ENCODE measurements around the gene THOC3. TPM values are rescaled to one million over a fixed set of nuclear protein-coding genes. Genes with fewer than 3 reads are reported as not detected.
"Not testable (repeated sequence)": the region's sequence is repeated elsewhere in the genome, so short reads cannot be mapped to it uniquely, and the experiment has no call there.

The THOC3 gene
- total RNA-seq, 1 experiment from 2014 or later = 83.7 TPM

DNA sequence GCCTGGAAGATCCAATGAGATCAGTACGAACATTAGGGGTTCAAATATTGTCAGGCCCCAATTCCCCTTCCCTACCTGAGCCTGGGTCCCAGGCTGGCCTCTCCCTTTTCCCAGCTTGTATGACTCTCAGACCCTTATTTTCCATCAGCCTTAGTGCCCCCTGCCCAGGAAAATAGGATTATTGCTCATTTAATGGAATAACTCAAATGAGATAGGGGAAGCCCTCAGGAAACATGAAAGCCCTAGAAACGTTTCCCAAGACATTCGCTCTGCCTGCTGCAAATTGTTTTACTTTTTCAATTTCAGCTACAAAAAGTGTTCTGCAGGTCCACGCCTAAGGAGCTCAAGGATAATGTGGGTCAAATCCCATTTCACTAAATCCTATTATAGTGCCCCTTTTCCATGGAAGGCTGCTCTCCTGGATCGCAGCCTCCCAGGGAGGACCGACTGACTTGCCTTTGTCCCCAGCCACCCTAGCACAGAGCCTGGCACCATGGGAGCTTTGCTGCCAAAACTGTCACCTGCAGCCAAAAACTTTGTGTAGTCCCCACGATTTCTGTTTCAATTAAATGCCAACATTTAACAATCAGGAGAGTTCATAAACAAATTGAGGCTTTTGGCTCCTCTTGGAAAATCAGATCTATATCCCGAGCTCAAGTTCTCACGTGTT lies 46.9 kb downstream of the THOC3 start:
- Histone ChIP-seq H3K4me2 (no peak overlapping the region), H3K27ac (no peak overlapping the region), H3K9me3 (ENCODE audit: insufficient read depth, low read depth) (no peaks in the 10 kb centered on the region), H3F3A (ENCODE audit: insufficient read depth, low read depth) (peaks cover 4% of the 10 kb centered on the region; the same call in 1 of the 2 replicates), H3K4me3 (no peak overlapping the region), H3K79me2 (ENCODE audit: low read depth) (no peaks in the 10 kb centered on the region), H3K9me2 (ENCODE audit: insufficient read depth) (no peaks in the 10 kb centered on the region), H2AFZ (no peak overlapping the region), H3K27me3 (ENCODE audit: insufficient read depth, low read depth) (no peaks in the 10 kb centered on the region), H3K4me1 (replicated peaks; ENCODE audit: insufficient read depth) (no peaks in the 10 kb centered on the region; the same call in 1 of the 2 replicates), H4K20me1 (ENCODE audit: insufficient read depth) (no peaks in the 10 kb centered on the region), H3K36me3 (ENCODE audit: low read depth) (no peaks in the 10 kb centered on the region)
- BruUV-seq (replicated peaks) = no TSS peak
- ChIA-PET CTCF (no interaction called here), POLR2A (ENCODE audit: unreplicated experiment) (no interaction called here)
- intact Hi-C loops (cut with micrococcal nuclease; ENCODE audit: unreplicated experiment) = no loop called here
- TF ChIP-seq, protein P1, sequence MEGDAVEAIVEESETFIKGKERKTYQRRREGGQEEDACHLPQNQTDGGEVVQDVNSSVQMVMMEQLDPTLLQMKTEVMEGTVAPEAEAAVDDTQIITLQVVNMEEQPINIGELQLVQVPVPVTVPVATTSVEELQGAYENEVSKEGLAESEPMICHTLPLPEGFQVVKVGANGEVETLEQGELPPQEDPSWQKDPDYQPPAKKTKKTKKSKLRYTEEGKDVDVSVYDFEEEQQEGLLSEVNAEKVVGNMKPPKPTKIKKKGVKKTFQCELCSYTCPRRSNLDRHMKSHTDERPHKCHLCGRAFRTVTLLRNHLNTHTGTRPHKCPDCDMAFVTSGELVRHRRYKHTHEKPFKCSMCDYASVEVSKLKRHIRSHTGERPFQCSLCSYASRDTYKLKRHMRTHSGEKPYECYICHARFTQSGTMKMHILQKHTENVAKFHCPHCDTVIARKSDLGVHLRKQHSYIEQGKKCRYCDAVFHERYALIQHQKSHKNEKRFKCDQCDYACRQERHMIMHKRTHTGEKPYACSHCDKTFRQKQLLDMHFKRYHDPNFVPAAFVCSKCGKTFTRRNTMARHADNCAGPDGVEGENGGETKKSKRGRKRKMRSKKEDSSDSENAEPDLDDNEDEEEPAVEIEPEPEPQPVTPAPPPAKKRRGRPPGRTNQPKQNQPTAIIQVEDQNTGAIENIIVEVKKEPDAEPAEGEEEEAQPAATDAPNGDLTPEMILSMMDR (conservative IDR thresholded peaks at IDR 0.05) = no peak
- no peak for TF ChIP-seq EZH2 (IDR thresholded peaks at IDR 0.05; ENCODE audit: low read depth)
- no peak for DNase-seq

DNA sequence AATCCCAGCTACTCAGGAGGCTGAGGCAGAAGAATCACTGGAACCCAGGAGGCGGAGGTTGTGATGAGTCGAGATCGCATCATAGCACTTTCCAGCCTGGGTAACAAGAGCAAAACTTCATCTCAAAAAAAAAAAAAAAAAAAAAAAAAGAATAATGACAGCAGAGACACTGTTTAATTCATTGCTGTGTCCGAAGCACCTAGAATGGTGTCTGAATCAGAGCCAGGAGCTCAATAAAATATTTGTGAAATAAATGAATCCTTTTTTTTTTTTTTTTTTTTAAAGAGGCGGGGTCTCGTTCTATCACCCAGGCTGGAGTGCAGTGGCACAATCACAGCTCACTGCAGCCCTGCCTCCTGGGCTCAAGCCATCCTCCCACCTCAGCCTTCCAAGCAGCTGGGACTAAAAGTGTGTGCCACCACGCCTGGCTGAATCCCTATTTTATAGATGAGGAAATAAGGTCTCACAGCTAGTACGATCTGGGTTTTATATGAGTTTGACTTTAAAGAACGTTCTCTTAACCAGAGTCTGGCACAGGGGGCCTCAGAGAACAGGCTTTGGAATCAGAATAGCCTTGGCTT lies 47.8 kb downstream of the THOC3 start:
- no peaks in the 10 kb centered on the region for H3K79me2 ChIP-seq (ENCODE audit: low read depth)
- no peaks in the 10 kb centered on the region for H3K36me3 ChIP-seq (ENCODE audit: low read depth)
- peaks cover 4% of the 10 kb centered on the region; the same call in 1 of the 2 replicates for H3F3A ChIP-seq (ENCODE audit: insufficient read depth, low read depth)
- H3K27me3 ChIP-seq (ENCODE audit: insufficient read depth, low read depth) = no peaks in the 10 kb centered on the region
- H3K9me3 ChIP-seq (ENCODE audit: insufficient read depth, low read depth) = no peaks in the 10 kb centered on the region
- H3K9me2 ChIP-seq (ENCODE audit: insufficient read depth) = no peaks in the 10 kb centered on the region
- H4K20me1 ChIP-seq (ENCODE audit: insufficient read depth) = no peaks in the 10 kb centered on the region
- H3K4me1 ChIP-seq (replicated peaks; ENCODE audit: insufficient read depth) = no peaks in the 10 kb centered on the region; the same call in 1 of the 2 replicates
- ChIA-PET CTCF (no interaction called here), POLR2A (ENCODE audit: unreplicated experiment) (no interaction called here)
- BruUV-seq (replicated peaks) = no TSS peak
- TF ChIP-seq, protein P1 (conservative IDR thresholded peaks at IDR 0.05) = no peak
- no peak for TF ChIP-seq EZH2 (IDR thresholded peaks at IDR 0.05; ENCODE audit: low read depth)
- no peak overlapping the region for H2AFZ ChIP-seq
- no peak for DNase-seq
- intact Hi-C loops (cut with micrococcal nuclease; ENCODE audit: unreplicated experiment) = no loop called here
- no peak overlapping the region for H3K4me2 ChIP-seq
- H3K4me3 ChIP-seq = no peak overlapping the region
- no peak overlapping the region for H3K27ac ChIP-seq

DNA sequence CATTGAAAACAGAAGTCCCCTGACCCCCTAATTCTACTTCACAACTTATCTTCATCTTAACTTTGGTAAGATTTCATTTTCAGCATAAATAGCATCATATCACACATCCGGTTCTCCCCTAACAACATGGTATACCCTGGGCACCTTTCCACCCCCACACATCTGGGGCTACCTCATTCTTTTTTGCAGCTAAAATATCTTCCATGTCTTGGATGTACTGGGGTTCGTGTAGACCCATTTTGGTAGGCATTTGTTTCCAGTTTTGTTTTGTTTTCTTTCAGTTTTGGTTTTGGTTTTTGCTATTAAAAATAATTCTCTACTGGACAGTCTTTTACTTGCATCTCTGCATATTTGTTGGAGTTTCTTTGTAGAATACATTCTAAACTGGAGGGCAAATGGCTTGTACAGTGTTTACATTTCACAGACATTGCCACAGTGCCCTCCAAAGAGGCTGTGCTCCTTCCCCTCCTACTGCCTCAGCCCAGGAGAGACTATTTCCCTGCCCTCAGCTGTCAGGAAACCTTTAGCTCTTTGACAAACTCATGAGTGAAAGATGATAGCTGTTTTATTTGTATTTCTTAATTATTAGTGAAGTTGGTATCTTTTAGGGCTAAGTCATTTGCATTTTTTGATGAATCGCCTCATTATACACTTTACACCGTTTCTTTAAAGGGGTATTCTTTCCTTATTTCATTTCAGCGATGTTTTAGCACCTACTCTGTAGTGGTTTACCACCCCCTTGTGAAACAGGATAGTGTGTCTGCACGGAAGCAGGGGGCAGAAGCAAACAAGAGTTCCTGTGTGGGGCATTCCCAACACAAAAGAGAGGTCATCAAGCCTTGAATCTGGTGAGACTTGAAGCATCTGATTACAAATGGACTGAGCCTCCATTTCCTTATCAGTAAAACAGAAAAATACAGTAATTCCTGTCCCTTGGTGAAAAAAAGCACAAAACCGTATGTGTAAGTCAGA lies 52.8 kb downstream of the THOC3 start:
- CTCF ChIA-PET = not testable (repeated sequence)

DNA sequence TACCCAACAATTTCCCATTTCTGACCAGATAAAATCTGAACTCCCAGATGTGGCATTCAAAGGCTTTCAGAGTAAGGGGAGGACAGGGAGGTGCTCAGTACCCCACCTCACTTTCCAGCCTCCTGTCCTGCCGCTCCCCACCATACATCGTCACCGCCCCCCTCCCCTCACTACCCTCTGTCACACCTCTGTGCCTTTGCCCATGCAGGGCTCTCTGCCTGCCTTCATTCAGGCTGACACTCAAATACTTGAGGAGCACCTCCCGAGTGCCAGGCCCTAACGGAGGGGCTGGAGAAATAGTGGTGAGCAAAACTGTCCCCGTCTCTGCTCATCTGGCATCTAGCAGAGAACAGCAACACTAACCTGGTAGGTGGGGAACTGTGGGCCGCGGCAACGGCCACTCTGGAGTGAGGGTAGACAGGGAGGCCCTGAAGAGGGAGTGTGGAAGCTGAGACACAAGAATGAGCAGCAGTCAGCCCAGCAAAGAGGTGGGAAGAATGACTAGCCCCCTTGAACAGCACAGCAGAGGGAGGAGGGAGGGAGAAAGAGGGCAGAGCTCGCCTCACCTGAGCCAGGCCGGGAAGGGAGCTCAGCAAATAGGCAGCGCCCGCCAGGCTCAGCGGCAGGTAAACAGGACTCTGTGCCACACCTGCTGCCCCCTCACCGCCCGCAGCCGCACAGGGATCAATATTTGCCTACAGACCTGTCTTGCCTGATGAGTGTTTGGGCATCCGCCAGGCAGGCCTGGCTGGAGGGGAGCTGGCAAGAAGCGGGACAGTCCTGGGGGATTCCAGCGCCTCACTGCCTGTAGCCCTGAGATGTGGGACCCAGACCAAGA lies 54.1 kb downstream of the THOC3 start:
- BruUV-seq (replicated peaks); H3K9me2 ChIP-seq (ENCODE audit: insufficient read depth); H4K20me1 ChIP-seq (ENCODE audit: insufficient read depth); POLR2A ChIA-PET (ENCODE audit: unreplicated experiment); intact Hi-C loops (cut with micrococcal nuclease; ENCODE audit: unreplicated experiment); H3K9me3 ChIP-seq (ENCODE audit: insufficient read depth, low read depth); DNase-seq; H3K4me1 ChIP-seq (replicated peaks; ENCODE audit: insufficient read depth); H3K4me3 ChIP-seq; H3K36me3 ChIP-seq (ENCODE audit: low read depth); H3K27ac ChIP-seq; H3K79me2 ChIP-seq (ENCODE audit: low read depth); CTCF ChIA-PET; H3K27me3 ChIP-seq (ENCODE audit: insufficient read depth, low read depth); H3F3A ChIP-seq (ENCODE audit: insufficient read depth, low read depth); H3K4me2 ChIP-seq; H2AFZ ChIP-seq: not testable (repeated sequence)

More for the DNA sequence above, 52.8 kb downstream of the THOC3 start:
- H3K27me3 ChIP-seq (ENCODE audit: insufficient read depth, low read depth); H3K9me2 ChIP-seq (ENCODE audit: insufficient read depth); H3K4me2 ChIP-seq; intact Hi-C loops (cut with micrococcal nuclease; ENCODE audit: unreplicated experiment); H4K20me1 ChIP-seq (ENCODE audit: insufficient read depth); H3K27ac ChIP-seq; H3K4me1 ChIP-seq (replicated peaks; ENCODE audit: insufficient read depth); H3K36me3 ChIP-seq (ENCODE audit: low read depth); DNase-seq; H3K79me2 ChIP-seq (ENCODE audit: low read depth); H3K9me3 ChIP-seq (ENCODE audit: insufficient read depth, low read depth); H2AFZ ChIP-seq; H3F3A ChIP-seq (ENCODE audit: insufficient read depth, low read depth); BruUV-seq (replicated peaks); H3K4me3 ChIP-seq; POLR2A ChIA-PET (ENCODE audit: unreplicated experiment): not testable (repeated sequence)

DNA sequence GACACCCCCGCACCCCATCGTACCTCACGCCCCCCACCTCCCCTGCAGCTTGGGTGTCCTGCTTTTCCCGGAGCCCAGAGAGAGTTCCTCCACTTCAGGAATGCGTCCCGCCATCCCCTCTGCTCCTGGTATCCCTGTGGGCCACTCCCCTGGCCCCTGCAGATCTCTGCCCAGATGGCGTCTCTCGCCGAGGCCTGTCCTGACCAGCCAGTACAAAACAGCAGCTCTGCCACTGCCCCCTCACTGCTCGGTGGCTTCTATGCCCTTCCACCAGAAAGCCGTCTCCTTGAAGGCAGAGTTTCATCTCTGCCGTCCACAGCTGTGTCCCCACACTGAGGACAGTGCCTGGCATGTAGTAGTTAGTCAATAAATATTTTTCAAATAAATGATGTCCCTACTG lies 58.0 kb downstream of the THOC3 start:
- H3K4me3 ChIP-seq; H3K79me2 ChIP-seq (ENCODE audit: low read depth); H2AFZ ChIP-seq; BruUV-seq (replicated peaks); DNase-seq; H4K20me1 ChIP-seq (ENCODE audit: insufficient read depth); intact Hi-C loops (cut with micrococcal nuclease; ENCODE audit: unreplicated experiment); H3K9me3 ChIP-seq (ENCODE audit: insufficient read depth, low read depth); H3F3A ChIP-seq (ENCODE audit: insufficient read depth, low read depth); H3K36me3 ChIP-seq (ENCODE audit: low read depth); H3K9me2 ChIP-seq (ENCODE audit: insufficient read depth); CTCF ChIA-PET; H3K4me2 ChIP-seq; POLR2A ChIA-PET (ENCODE audit: unreplicated experiment); H3K27me3 ChIP-seq (ENCODE audit: insufficient read depth, low read depth); H3K4me1 ChIP-seq (replicated peaks; ENCODE audit: insufficient read depth); H3K27ac ChIP-seq: not testable (repeated sequence)
